B cell (primary cell): ENCODE measurements around the gene ZNF518B. TPM values are rescaled to one million over a fixed set of nuclear protein-coding genes. Genes with fewer than 3 reads are reported as not detected.
A peak's percentile ranks its signal among the peaks of the same experiment; 100 is the strongest.

ENCODE experiments used
- ATAC-seq: fragments of 200-7000 bp; cut with Tn5 transposase; one replicate; pipeline ENCODE4 v1.10.0; 2021; ENCODE audit warnings: low read depth, mild to moderate bottlenecking, moderate number of reproducible peaks, moderate library complexity
- CTCF ChIA-PET: fragments of 350-600 bp; sonication (Branson Sonifier 250); formaldehyde crosslinking; loops from one replicate; lab custom pipeline; 2021; ENCODE audit warnings: antibody characterized with exemption, inconsistent platforms; lab: Charles Lee
- POLR2A ChIA-PET: fragments of 350-600 bp; sonication (Branson Sonifier 250); formaldehyde crosslinking; loops from one replicate; lab custom pipeline; 2021; ENCODE audit warnings: antibody characterized with exemption; lab: Charles Lee
- DNase-seq: peaks from one replicate; pipeline ENCODE4 v3.0.0; 2013
- H2AFZ ChIP-seq: 2 replicates; pipeline ENCODE4 v1.6.1; 2012; ENCODE audit warnings: mild to moderate bottlenecking, low read depth, low read length; ENCODE audit not compliant: insufficient read depth, poor library complexity, severe bottlenecking
- H3K27ac ChIP-seq, 2 donors: 1 replicate in 1 of 2; 2 replicates in 1 of 2; pipeline ENCODE4 v1.5.1; 2012 to 2013; ENCODE audit warnings: low read length in 2 of 2, mild to moderate bottlenecking in 2 of 2, moderate library complexity in 1 of 2
- H3K27me3 ChIP-seq, 4 experiments: fragments of 200-600 bp in 1 of 4; sonication (generic) in 1 of 4; replicated peaks in 1 of 4; 1 replicate in 2 of 4; 2 replicates in 2 of 4; pipeline versions ENCODE4 v1.6.1 to v1.7.0; 2013 to 2016; ENCODE audit warnings: low read length in 3 of 4, mild to moderate bottlenecking in 2 of 4, mixed read lengths in 1 of 4, moderate library complexity in 1 of 4; ENCODE audit not compliant: insufficient read depth in 4 of 4, control insufficient read depth in 3 of 4; ENCODE audit errors: control extremely low read depth in 1 of 4
- H3K36me3 ChIP-seq, 2 experiments: replicated peaks in 1 of 2; 1 replicate in 1 of 2; 2 replicates in 1 of 2; pipeline versions ENCODE4 v1.6.1 to v1.7.1; 2013; ENCODE audit warnings: low read length in 1 of 2; ENCODE audit not compliant: insufficient read depth in 2 of 2, control insufficient read depth in 1 of 2; ENCODE audit errors: control extremely low read depth in 1 of 2, extremely low read depth in 1 of 2
- H3K4me1 ChIP-seq, 2 donors: fragments of 200-600 bp in 1 of 2; sonication (generic) in 1 of 2; 1 replicate in 1 of 2; 2 replicates in 1 of 2; pipeline versions ENCODE4 v1.5.1 to v1.6.1; 2013 to 2017; ENCODE audit warnings: low read length in 2 of 2; ENCODE audit not compliant: control insufficient read depth in 2 of 2, insufficient read depth in 2 of 2
- H3K4me2 ChIP-seq: replicated peaks from 2 replicates; pipeline ENCODE3; 2012; ENCODE audit warnings: mild to moderate bottlenecking, low read depth, low read length; ENCODE audit not compliant: poor library complexity, severe bottlenecking
- H3K4me3 ChIP-seq, 5 experiments: fragments of 200-600 bp in 1 of 5; sonication (generic) in 1 of 5; 1 replicate in 3 of 5; 2 replicates in 2 of 5; pipeline versions ENCODE4 v1.5.1 to v1.7.0; 2011 to 2016; ENCODE audit warnings: low read length in 4 of 5, mild to moderate bottlenecking in 4 of 5, low read depth in 2 of 5, control low read depth in 1 of 5, moderate library complexity in 1 of 5; ENCODE audit not compliant: insufficient read depth in 1 of 5; ENCODE audit errors: control extremely low read depth in 1 of 5, extremely low read depth in 1 of 5
- H3K79me2 ChIP-seq: fragments of 200-600 bp; sonication (generic); one replicate; pipeline ENCODE4 v1.6.0; 2016; ENCODE audit warnings: low read length; ENCODE audit not compliant: control insufficient read depth, insufficient read depth
- H3K9ac ChIP-seq: fragments of 200-600 bp; sonication (generic); 2 replicates; pipeline ENCODE4 v1.6.1; 2017; ENCODE audit warnings: mild to moderate bottlenecking, low read length, moderate library complexity
- H3K9me3 ChIP-seq, 3 donors: one replicate each; pipeline versions ENCODE4 v1.6.1 to v1.7.1; 2013; ENCODE audit warnings: low read length in 2 of 3; ENCODE audit not compliant: control insufficient read depth in 2 of 3, insufficient read depth in 1 of 3; ENCODE audit errors: control extremely low read depth in 1 of 3
- H4K20me1 ChIP-seq: 2 replicates; pipeline ENCODE4 v1.6.0; 2012; ENCODE audit warnings: mild to moderate bottlenecking, low read length; ENCODE audit not compliant: insufficient read depth, control insufficient read depth, poor library complexity, severe bottlenecking
- H3K27ac Mint-ChIP-seq: one replicate; pipeline ENCODE4 v1.8.0; 2021; ENCODE audit warnings: mixed read lengths
- H3K27me3 Mint-ChIP-seq: one replicate; pipeline ENCODE4 v1.8.0; 2021; ENCODE audit warnings: mixed read lengths
- H3K4me1 Mint-ChIP-seq: one replicate; pipeline ENCODE4 v1.8.0; 2021; ENCODE audit warnings: mixed read lengths
- H3K4me3 Mint-ChIP-seq: one replicate; pipeline ENCODE4 v1.8.0; 2021; ENCODE audit warnings: mixed read lengths
- H3K9me3 Mint-ChIP-seq: one replicate; pipeline ENCODE4 v1.8.0; 2022; ENCODE audit warnings: mixed read lengths; ENCODE audit not compliant: insufficient read depth
- EZH2 ChIP-seq: IDR thresholded peaks from 2 replicates; pipeline ENCODE4 v1.6.1; 2012; ENCODE audit warnings: borderline replicate concordance, low read depth, mild to moderate bottlenecking, moderate library complexity, low read length; ENCODE audit not compliant: insufficient read depth, poor library complexity, severe bottlenecking
- WGBS: methylation state at CpG from one replicate; pipeline ENCODE4 v1.1.5; 2013; ENCODE audit warnings: missing lambda C conversion rate; ENCODE audit not compliant: insufficient coverage; 5-methylcytosine and 5-hydroxymethylcytosine counted together
- intact Hi-C: fragments of 100-400 bp; cut with micrococcal nuclease; formaldehyde crosslinking; loops from one replicate; pipeline ENCODE4 v1.10.0; 2022
- polyA plus RNA-seq: library from polyadenylated mRNA; depleted of rRNA; stranded (reverse); fragments of >200 nt; gene quantifications from 2 replicates; pipeline ENCODE4 v1.2.3, GENCODE V29; 2012
- total RNA-seq, 2 donors: library from RNA; stranded (reverse); fragments of 120-200 nt in 1 of 2; gene quantifications; 1 replicate in 1 of 2; 2 replicates in 1 of 2; pipeline versions ENCODE4 v1.2.3 to v1.2.4, GENCODE V29; 2013 to 2022
- TF ChIP-seq, protein P1 (sequence below): fragments of 200-600 bp; IDR thresholded peaks from one replicate; pipeline ENCODE4 v1.8.0; 2022; ENCODE audit warnings: antibody characterized with exemption, mild to moderate bottlenecking

The ZNF518B gene
- total and polyA plus RNA-seq, 2 donors (not counting 1 experiment from before 2014, with no cell fraction given): 9.1 to 39.8 TPM

DNA sequence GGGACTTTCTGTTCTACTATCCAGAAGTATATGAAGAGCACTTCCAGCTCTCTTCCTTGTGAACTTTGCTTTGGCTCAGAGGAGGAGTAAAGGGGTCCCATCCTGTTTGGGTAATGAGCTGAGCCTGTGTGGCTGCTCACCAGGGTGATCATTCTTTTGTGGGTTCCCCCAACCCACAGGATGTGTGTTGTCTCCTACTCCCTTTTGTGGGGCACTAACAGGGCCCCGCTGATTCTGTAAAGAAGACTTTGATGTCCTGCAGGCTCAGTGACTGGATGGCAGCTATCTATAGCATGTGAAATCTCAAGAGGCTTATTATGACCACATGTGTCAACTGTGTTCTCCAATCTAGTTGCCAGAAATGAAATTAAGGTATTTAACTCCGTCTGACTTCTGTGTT, 40.8 kb downstream of the ZNF518B start:
- H3K4me3 Mint-ChIP-seq: no peak overlapping the region
- H3K79me2 ChIP-seq: no peaks in the 10 kb centered on the region
- peaks cover 0 to 3% (median 2%) of the 10 kb centered on the region in 3 donors for H3K9me3 ChIP-seq
- no peak overlapping the region for H3K27ac ChIP-seq
- H3K36me3 ChIP-seq: no peaks in the 10 kb centered on the region
- H3K9me3 Mint-ChIP-seq: peaks cover 5% of the 10 kb centered on the region
- intact Hi-C loops: no loop called here
- H3K4me3 ChIP-seq: no peak overlapping the region
- no peak for ATAC-seq
- no peak overlapping the region for H3K4me2 ChIP-seq
- H3K4me1 Mint-ChIP-seq: peaks cover 50% of the 10 kb centered on the region
- H3K4me1 ChIP-seq: peaks cover 34 to 37% of the 10 kb centered on the region in 2 donors
- H4K20me1 ChIP-seq: no peaks in the 10 kb centered on the region
- H2AFZ ChIP-seq: no peak overlapping the region
- no peaks in the 10 kb centered on the region for H3K27me3 ChIP-seq
- WGBS: 6% methylated on average over 2 of the region's 2 CpGs
- ChIA-PET POLR2A (interaction anchor here (0.6 kb wide), 2 partner anchors 349 to 725 kb away, joined by 4 to 5 read pairs; no protein-coding TSS in a partner anchor), CTCF (no interaction called here)
- H3K27ac Mint-ChIP-seq: no peak overlapping the region
- TF ChIP-seq, protein P1, sequence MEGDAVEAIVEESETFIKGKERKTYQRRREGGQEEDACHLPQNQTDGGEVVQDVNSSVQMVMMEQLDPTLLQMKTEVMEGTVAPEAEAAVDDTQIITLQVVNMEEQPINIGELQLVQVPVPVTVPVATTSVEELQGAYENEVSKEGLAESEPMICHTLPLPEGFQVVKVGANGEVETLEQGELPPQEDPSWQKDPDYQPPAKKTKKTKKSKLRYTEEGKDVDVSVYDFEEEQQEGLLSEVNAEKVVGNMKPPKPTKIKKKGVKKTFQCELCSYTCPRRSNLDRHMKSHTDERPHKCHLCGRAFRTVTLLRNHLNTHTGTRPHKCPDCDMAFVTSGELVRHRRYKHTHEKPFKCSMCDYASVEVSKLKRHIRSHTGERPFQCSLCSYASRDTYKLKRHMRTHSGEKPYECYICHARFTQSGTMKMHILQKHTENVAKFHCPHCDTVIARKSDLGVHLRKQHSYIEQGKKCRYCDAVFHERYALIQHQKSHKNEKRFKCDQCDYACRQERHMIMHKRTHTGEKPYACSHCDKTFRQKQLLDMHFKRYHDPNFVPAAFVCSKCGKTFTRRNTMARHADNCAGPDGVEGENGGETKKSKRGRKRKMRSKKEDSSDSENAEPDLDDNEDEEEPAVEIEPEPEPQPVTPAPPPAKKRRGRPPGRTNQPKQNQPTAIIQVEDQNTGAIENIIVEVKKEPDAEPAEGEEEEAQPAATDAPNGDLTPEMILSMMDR: no peak
- no peak for TF ChIP-seq EZH2
- H3K27me3 Mint-ChIP-seq: no peaks in the 10 kb centered on the region
- H3K9ac ChIP-seq: no peak overlapping the region
- DNase-seq: no peak

DNA sequence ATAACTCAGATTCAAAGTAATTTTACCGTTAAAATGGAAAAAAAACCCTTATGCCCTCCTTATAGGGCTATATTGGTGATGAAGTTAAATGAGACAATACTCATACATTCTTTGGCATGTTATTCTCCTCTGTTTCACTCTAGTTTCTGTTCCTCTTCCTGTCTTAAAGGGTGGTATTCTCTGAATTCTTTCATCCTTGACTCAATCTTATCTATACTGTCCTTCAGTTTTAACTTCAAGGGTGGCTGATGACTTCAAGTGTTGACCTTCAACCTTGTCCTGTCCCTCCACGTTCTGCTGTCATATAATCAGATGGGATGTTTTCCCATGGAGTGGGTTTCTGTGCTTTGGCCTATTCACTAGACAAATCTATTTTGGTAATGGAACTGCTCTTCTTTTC, 44.0 kb downstream of the ZNF518B start:
- Mint-ChIP-seq H3K9me3 (peaks cover 2% of the 10 kb centered on the region), H3K27ac (peak overlapping the region; percentile 76), H3K27me3 (no peaks in the 10 kb centered on the region), H3K4me1 (peaks cover 47% of the 10 kb centered on the region), H3K4me3 (peak overlapping the region; percentile 64)
- no peaks in the 10 kb centered on the region for H4K20me1 ChIP-seq
- WGBS: no CpG with 5 or more reads among the region's 2 CpGs
- H3K4me1 ChIP-seq: peaks cover 31 to 34% of the 10 kb centered on the region in 2 donors
- no peaks in the 10 kb centered on the region for H3K79me2 ChIP-seq
- POLR2A ChIA-PET: interaction anchor here (1.2 kb wide), 1 partner anchor 19 kb away, joined by 3 read pairs; no protein-coding TSS in a partner anchor
- H3K27ac ChIP-seq: no peak overlapping the region
- TF ChIP-seq, protein P1: no peak
- no peak for TF ChIP-seq EZH2
- ATAC-seq (peak; percentile 83), DNase-seq (peak; percentile 59)
- H3K4me3 ChIP-seq: no peak overlapping the region
- CTCF ChIA-PET: interaction anchor here (1.8 kb wide), 1 partner anchor 10 kb away, joined by 6 read pairs; no protein-coding TSS in a partner anchor
- peak overlapping the region; percentile 47 for H3K4me2 ChIP-seq
- no peaks in the 10 kb centered on the region for H3K9me3 ChIP-seq
- H3K9ac ChIP-seq: no peak overlapping the region
- H3K27me3 ChIP-seq: no peaks in the 10 kb centered on the region
- no peak overlapping the region for H2AFZ ChIP-seq
- no peaks in the 10 kb centered on the region for H3K36me3 ChIP-seq
- intact Hi-C loops: loop anchor here (2.0 to 5.0 kb wide), 2 partner anchors 44 to 296 kb away; partner anchors contain the start of genes WDR1 and ZNF518B
